Type B pancreatic cell (in vitro differentiated cells): ENCODE measurements around the gene ZNF213. TPM values are rescaled to one million over a fixed set of nuclear protein-coding genes. Genes with fewer than 3 reads are reported as not detected.

Experiments used
- DNase-seq: peaks from one replicate; pipeline ENCODE4 v3.0.0; 2021; ENCODE audit warnings: mixed read lengths; ENCODE audit not compliant: unreplicated experiment; ENCODE audit errors: extremely low spot score
- H3K27ac Mint-ChIP-seq: 2 replicates; pipeline ENCODE4 v1.8.0; 2021; ENCODE audit warnings: mild to moderate bottlenecking, mixed read lengths
- H3K27me3 Mint-ChIP-seq: 2 replicates; pipeline ENCODE4 v1.8.0; 2021; ENCODE audit warnings: mixed read lengths
- H3K36me3 Mint-ChIP-seq: 2 replicates; pipeline ENCODE4 v1.8.0; 2021; ENCODE audit warnings: mixed read lengths
- H3K4me1 Mint-ChIP-seq: one replicate; pipeline ENCODE4 v1.8.0; 2021; ENCODE audit warnings: mixed read lengths; ENCODE audit not compliant: unreplicated experiment
- H3K4me3 Mint-ChIP-seq: 2 replicates; pipeline ENCODE4 v1.8.0; 2021; ENCODE audit warnings: mild to moderate bottlenecking, mixed read lengths
- H3K9me3 Mint-ChIP-seq: 2 replicates; pipeline ENCODE4 v1.8.0; 2021; ENCODE audit warnings: mixed read lengths
- CTCF ChIP-seq: fragments of 200-600 bp; sonication (generic); conservative IDR thresholded peaks from 2 replicates; pipeline ENCODE4 v1.5.0; 2021; ENCODE audit warnings: antibody characterized with exemption, mild to moderate bottlenecking
- total RNA-seq: library from RNA; stranded (reverse); gene quantifications from 2 replicates; pipeline ENCODE4 v1.2.1, GENCODE V29; 2021; ENCODE audit warnings: low replicate concordance

Gene ZNF213
- total RNA-seq, 1 donor from 2014 or later: 13.3 TPM

GRCh38 chr16:3170440-3171180, 35.8 kb downstream of the ZNF213 start:
- Mint-ChIP-seq H3K4me3 (peak overlapping the region; percentile 64), H3K27ac (no peak overlapping the region), H3K9me3 (no peaks in the 10 kb centered on the region), H3K4me1 (peaks cover 9% of the 10 kb centered on the region), H3K27me3 (peaks cover 79% of the 10 kb centered on the region), H3K36me3 (no peaks in the 10 kb centered on the region)
- TF ChIP-seq CTCF: no peak
- DNase-seq: no peak

GRCh38 chr16:3171181-3171854, 36.5 kb downstream of the ZNF213 start:
- Mint-ChIP-seq H3K36me3 (no peaks in the 10 kb centered on the region), H3K9me3 (no peaks in the 10 kb centered on the region), H3K4me1 (peaks cover 9% of the 10 kb centered on the region), H3K27ac (peak overlapping the region; percentile 13), H3K27me3 (peaks cover 86% of the 10 kb centered on the region), H3K4me3 (peak overlapping the region; percentile 64)
- no peak for TF ChIP-seq CTCF
- no peak for DNase-seq

GRCh38 chr16:3171855-3172593, 37.2 kb downstream of the ZNF213 start:
- H3K9me3 Mint-ChIP-seq: no peaks in the 10 kb centered on the region
- no peak for DNase-seq
- TF ChIP-seq CTCF: no peak
- H3K4me1 Mint-ChIP-seq: peaks cover 9% of the 10 kb centered on the region
- H3K36me3 Mint-ChIP-seq: no peaks in the 10 kb centered on the region
- peaks cover 86% of the 10 kb centered on the region for H3K27me3 Mint-ChIP-seq
- no peak overlapping the region for H3K27ac Mint-ChIP-seq
- H3K4me3 Mint-ChIP-seq: no peak overlapping the region

- H3K4me3 Mint-ChIP-seq: peak overlapping the region; percentile 67
- peak overlapping the region; percentile 45 for H3K27ac Mint-ChIP-seq
- H3K4me1 Mint-ChIP-seq: peaks cover 9% of the 10 kb centered on the region
- peaks cover 93% of the 10 kb centered on the region for H3K27me3 Mint-ChIP-seq
- DNase-seq: no peak
- H3K9me3 Mint-ChIP-seq: no peaks in the 10 kb centered on the region
- peak; percentile 75 for TF ChIP-seq CTCF
- H3K36me3 Mint-ChIP-seq: no peaks in the 10 kb centered on the region
Observed at GRCh38 chr16:3173892-3174617, 39.2 kb downstream of the ZNF213 start.

GRCh38 chr16:3174618-3175148, 39.9 kb downstream of the ZNF213 start:
- no peaks in the 10 kb centered on the region for H3K36me3 Mint-ChIP-seq
- no peak for TF ChIP-seq CTCF
- H3K4me3 Mint-ChIP-seq: peak overlapping the region; percentile 67

More at GRCh38 chr16:3174618-3175148, 39.9 kb downstream of the ZNF213 start:
- peaks cover 9% of the 10 kb centered on the region for H3K4me1 Mint-ChIP-seq
- H3K27ac Mint-ChIP-seq: no peak overlapping the region
- no peaks in the 10 kb centered on the region for H3K9me3 Mint-ChIP-seq
- H3K27me3 Mint-ChIP-seq: peaks cover 93% of the 10 kb centered on the region
- DNase-seq: no peak
